ENCODE data around the gene DCTN2.

The DCTN2 gene

GRCh38 chr12:57549909-57550640 is 3.1 kb upstream of the DCTN2 start, which contains the start of gene KIF5A:
Gene KIF5A (plus strand): TSS chr12:57550044. CDS start chr12:57550272, 228 bp downstream.
- DNase-seq (ENCODE audit: low read depth): peak; percentile 39

- no peak for DNase-seq (ENCODE audit: low read depth)
Observed at GRCh38 chr12:57549203-57549908, 2.4 kb upstream of the DCTN2 start.

- no peak for DNase-seq (ENCODE audit: low read depth)
Observed at GRCh38 chr12:57548488-57548887, 1.5 kb upstream of the DCTN2 start.

- DNase-seq (ENCODE audit: low read depth): no peak
Observed at GRCh38 chr12:57548013-57548315, 972 bp upstream of the DCTN2 start.

- no peak for DNase-seq (ENCODE audit: low read depth)
Observed at GRCh38 chr12:57547288-57548012, 458 bp upstream of the DCTN2 start.

- DNase-seq (ENCODE audit: low read depth): no peak
Observed at GRCh38 chr12:57545809-57546437, 1.1 kb downstream of the DCTN2 start.

GRCh38 chr12:57543581-57543980 is 3.4 kb downstream of the DCTN2 start:
- peak; percentile 58 for DNase-seq (ENCODE audit: low read depth)

- no peak for DNase-seq (ENCODE audit: low read depth)
Observed at GRCh38 chr12:57541717-57542116, 5.3 kb downstream of the DCTN2 start.

GRCh38 chr12:57541001-57541400 is 6.0 kb downstream of the DCTN2 start:
- peak; percentile 57 for DNase-seq (ENCODE audit: low read depth)

- DNase-seq (ENCODE audit: low read depth): no peak
Observed at GRCh38 chr12:57539134-57539768, 7.7 kb downstream of the DCTN2 start.

GRCh38 chr12:57536597-57536942 is 10.4 kb downstream of the DCTN2 start:
- no peak for DNase-seq (ENCODE audit: low read depth)

GRCh38 chr12:57535764-57536596 is 11.0 kb downstream of the DCTN2 start:
- DNase-seq (ENCODE audit: low read depth): no peak

- DNase-seq (ENCODE audit: low read depth): no peak
Observed at GRCh38 chr12:57534991-57535543, 11.9 kb downstream of the DCTN2 start.

- no peak for DNase-seq (ENCODE audit: low read depth)
Observed at GRCh38 chr12:57534250-57534649, 12.7 kb downstream of the DCTN2 start.

GRCh38 chr12:57533108-57533507 is 13.9 kb downstream of the DCTN2 start:
- no peak for DNase-seq (ENCODE audit: low read depth)

- no peak for DNase-seq (ENCODE audit: low read depth)
Observed at GRCh38 chr12:57531836-57532235, 15.2 kb downstream of the DCTN2 start.

GRCh38 chr12:57530396-57531142 is 16.4 kb downstream of the DCTN2 start:
- DNase-seq (ENCODE audit: low read depth): no peak

- no peak for DNase-seq (ENCODE audit: low read depth)
Observed at GRCh38 chr12:57529831-57530230, 17.2 kb downstream of the DCTN2 start.

GRCh38 chr12:57528831-57529555 is 18.0 kb downstream of the DCTN2 start:
- no peak for DNase-seq (ENCODE audit: low read depth)

GRCh38 chr12:57528176-57528575 is 18.8 kb downstream of the DCTN2 start:
- DNase-seq (ENCODE audit: low read depth): no peak
